Parathyroid adenoma (tissue), 2 donors: ENCODE results near the gene GRM8.

ENCODE experiments used
- H2AFZ ChIP-seq: fragments of 300-600 bp; sonication (generic); one replicate; pipeline ENCODE4 v1.7.0; 2017; ENCODE audit warnings: antibody characterized with exemption, mild to moderate bottlenecking
- H3K27ac ChIP-seq: fragments of 300-600 bp; sonication (generic); one replicate; pipeline ENCODE4 v1.7.0; 2017
- H3K27me3 ChIP-seq: fragments of 300-600 bp; sonication (generic); one replicate; pipeline ENCODE4 v1.7.0; 2017; ENCODE audit warnings: low read length; ENCODE audit not compliant: control insufficient read depth, insufficient read depth
- H3K36me3 ChIP-seq: fragments of 300-600 bp; sonication (generic); one replicate; pipeline ENCODE4 v1.7.0; 2017; ENCODE audit warnings: low read length; ENCODE audit not compliant: control insufficient read depth, insufficient read depth
- H3K4me1 ChIP-seq: fragments of 300-600 bp; sonication (generic); one replicate; pipeline ENCODE4 v1.7.0; 2017; ENCODE audit warnings: control low read depth
- H3K4me2 ChIP-seq: fragments of 300-600 bp; sonication (generic); one replicate; pipeline ENCODE4 v1.7.0; 2017; ENCODE audit warnings: low read length
- H3K4me3 ChIP-seq: fragments of 300-600 bp; sonication (generic); one replicate; pipeline ENCODE4 v1.7.0; 2017; ENCODE audit warnings: low read depth, low read length
- H3K79me2 ChIP-seq: fragments of 300-600 bp; sonication (generic); one replicate; pipeline ENCODE4 v1.7.0; 2017; ENCODE audit warnings: control low read depth
- H3K9ac ChIP-seq: fragments of 300-600 bp; sonication (generic); one replicate; pipeline ENCODE4 v1.7.0; 2017; ENCODE audit warnings: mild to moderate bottlenecking
- H3K9me3 ChIP-seq: fragments of 300-600 bp; sonication (generic); one replicate; pipeline ENCODE4 v1.7.0; 2017; ENCODE audit warnings: low read length; ENCODE audit not compliant: control insufficient read depth
- CTCF ChIP-seq: fragments of 300-600 bp; sonication (generic); IDR thresholded peaks from one replicate; pipeline ENCODE4 v1.7.0; 2017; ENCODE audit warnings: antibody characterized with exemption, mild to moderate bottlenecking
- donor health status: primary hyperparathyroidism.

Gene GRM8

GRCh38 chr7:126996659-126997058 is 256.1 kb downstream of the GRM8 start:
- H3K9me3 ChIP-seq, result no peaks in the 10 kb centered on the region
- H3K36me3 ChIP-seq, result no peaks in the 10 kb centered on the region
- H3K4me2 ChIP-seq, result no peak overlapping the region
- H3K9ac ChIP-seq, result no peak overlapping the region
- no peaks in the 10 kb centered on the region for H3K4me1 ChIP-seq
- no peak for TF ChIP-seq CTCF
- H2AFZ ChIP-seq, result no peak overlapping the region
- H3K79me2 ChIP-seq, result no peaks in the 10 kb centered on the region
- no peak overlapping the region for H3K27ac ChIP-seq
- H3K27me3 ChIP-seq, result no peaks in the 10 kb centered on the region
- no peak overlapping the region for H3K4me3 ChIP-seq

DNA sequence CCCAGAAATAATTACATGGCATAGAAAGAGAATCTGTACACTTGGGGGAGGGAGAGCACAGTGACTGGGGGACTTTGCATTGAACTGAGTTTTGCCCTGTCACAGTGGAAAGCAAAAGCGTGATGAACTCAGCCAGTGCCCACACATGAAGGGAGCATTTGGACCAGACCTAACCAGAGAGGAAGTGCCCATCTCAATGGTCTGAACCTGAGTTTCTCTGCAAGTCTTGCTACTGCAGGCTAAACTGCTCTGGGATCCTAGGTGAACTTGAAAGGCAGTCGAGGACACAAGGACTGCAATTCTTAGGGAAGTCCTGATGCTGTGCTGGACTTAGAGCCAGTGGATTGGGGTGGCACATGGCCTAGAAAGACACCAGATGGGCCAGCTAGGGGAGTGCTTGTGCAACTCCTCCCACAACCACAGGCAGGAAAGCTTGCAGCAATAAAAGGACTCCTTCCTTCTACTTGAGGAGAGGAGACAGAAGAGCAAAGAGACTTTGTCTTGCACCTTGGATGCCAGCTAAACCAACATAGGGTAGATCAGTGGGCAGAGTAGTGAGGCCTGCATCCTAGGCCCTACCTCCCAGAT is 259.0 kb downstream of the GRM8 start:
- H3K36me3 ChIP-seq, result no peaks in the 10 kb centered on the region
- no peaks in the 10 kb centered on the region for H3K4me1 ChIP-seq
- TF ChIP-seq CTCF, result no peak
- no peak overlapping the region for H3K4me3 ChIP-seq
- no peak overlapping the region for H3K27ac ChIP-seq
- H3K4me2 ChIP-seq, result no peak overlapping the region
- no peaks in the 10 kb centered on the region for H3K9me3 ChIP-seq
- H3K79me2 ChIP-seq, result no peaks in the 10 kb centered on the region
- no peaks in the 10 kb centered on the region for H3K27me3 ChIP-seq
- no peak overlapping the region for H2AFZ ChIP-seq
- H3K9ac ChIP-seq, result no peak overlapping the region

- no peak overlapping the region for H2AFZ ChIP-seq
- H3K4me3 ChIP-seq, result no peak overlapping the region
Observed at GRCh38 chr7:126988022-126988421, 264.7 kb downstream of the GRM8 start.

GRCh38 chr7:126979722-126980121 is 273.0 kb downstream of the GRM8 start:
- H3K9me3 ChIP-seq, result no peaks in the 10 kb centered on the region
- no peaks in the 10 kb centered on the region for H3K79me2 ChIP-seq
- no peak overlapping the region for H2AFZ ChIP-seq
- H3K4me1 ChIP-seq, result no peaks in the 10 kb centered on the region
- no peaks in the 10 kb centered on the region for H3K36me3 ChIP-seq
- no peak for TF ChIP-seq CTCF
- no peak overlapping the region for H3K27ac ChIP-seq
- H3K9ac ChIP-seq, result no peak overlapping the region
- H3K4me2 ChIP-seq, result no peak overlapping the region
- H3K27me3 ChIP-seq, result no peaks in the 10 kb centered on the region
- no peak overlapping the region for H3K4me3 ChIP-seq

More at GRCh38 chr7:126988022-126988421, 264.7 kb downstream of the GRM8 start:
- Histone ChIP-seq H3K79me2 (no peaks in the 10 kb centered on the region), H3K36me3 (no peaks in the 10 kb centered on the region), H3K27ac (no peak overlapping the region), H3K9ac (no peak overlapping the region), H3K4me2 (no peak overlapping the region), H3K4me1 (no peaks in the 10 kb centered on the region), H3K27me3 (no peaks in the 10 kb centered on the region), H3K9me3 (no peaks in the 10 kb centered on the region)
- no peak for TF ChIP-seq CTCF

DNA sequence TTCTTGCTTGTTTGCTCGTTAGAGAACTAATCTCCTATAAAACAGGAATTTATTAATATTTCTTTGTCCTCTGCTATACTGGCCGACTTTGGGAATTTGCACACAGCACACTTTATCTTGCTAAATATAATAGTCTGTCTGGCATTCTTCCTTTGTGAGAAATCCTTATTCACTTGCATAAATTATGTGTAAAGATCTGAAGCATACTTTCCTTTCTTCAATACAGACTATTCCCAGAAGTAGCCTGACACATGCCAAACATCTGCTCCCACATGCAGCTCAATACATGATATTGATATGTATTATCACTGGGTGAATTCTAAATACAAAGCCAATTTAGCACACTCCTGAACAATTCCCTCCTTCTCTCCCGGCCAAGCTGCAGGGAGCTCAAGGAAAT is 273.9 kb downstream of the GRM8 start:
- no peaks in the 10 kb centered on the region for H3K36me3 ChIP-seq
- H3K4me3 ChIP-seq, result no peak overlapping the region
- H3K27ac ChIP-seq, result no peak overlapping the region
- no peaks in the 10 kb centered on the region for H3K27me3 ChIP-seq
- H3K4me1 ChIP-seq, result no peaks in the 10 kb centered on the region
- H3K9ac ChIP-seq, result no peak overlapping the region
- H2AFZ ChIP-seq, result no peak overlapping the region
- no peaks in the 10 kb centered on the region for H3K79me2 ChIP-seq
- TF ChIP-seq CTCF, result no peak
- no peak overlapping the region for H3K4me2 ChIP-seq
- H3K9me3 ChIP-seq, result no peaks in the 10 kb centered on the region
